DMS79 (cell line): Measurements from ENCODE around the gene SIMC1.
"Not testable (repeated sequence)": the region's sequence is repeated elsewhere in the genome, so short reads cannot be mapped to it uniquely, and the experiment has no call there.

Experiments
- DNase-seq: peaks from one replicate; lab custom pipeline; 2025; lab: John Stamatoyannopoulos, UW

Gene SIMC1

DNA sequence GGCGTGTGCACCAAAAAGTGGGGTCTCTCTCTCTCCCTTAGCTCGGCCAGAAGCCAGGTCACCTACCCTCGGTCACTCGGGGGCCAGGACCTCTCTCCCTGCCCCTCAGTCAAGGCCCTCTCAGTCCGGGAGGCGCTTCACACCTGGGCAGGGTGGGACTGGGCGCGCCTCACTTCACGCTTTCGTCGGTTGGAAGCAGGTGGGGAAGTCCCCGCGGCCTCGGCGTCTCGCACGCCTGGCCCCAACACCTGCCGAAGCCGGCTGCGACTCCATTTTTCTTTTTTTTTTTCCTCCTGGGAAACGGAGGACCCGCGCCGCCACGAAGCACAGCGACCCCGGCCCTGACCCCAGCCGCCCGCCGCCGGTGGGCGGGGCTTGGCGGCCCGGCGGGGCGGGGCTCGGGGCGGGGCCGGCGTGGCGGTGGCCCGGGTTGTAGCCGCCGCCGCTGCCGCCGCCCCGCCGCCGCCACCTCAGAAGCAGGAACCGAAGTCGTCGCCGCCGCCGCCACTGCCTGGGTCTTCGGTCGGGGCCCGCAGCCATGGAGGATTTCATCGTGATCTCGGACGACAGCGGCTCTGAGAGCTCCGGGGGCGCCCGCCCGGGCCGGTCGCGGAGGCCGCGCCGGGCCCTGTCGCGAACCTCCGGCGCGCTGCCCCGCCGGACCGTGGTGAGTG is at the start of gene SIMC1:
Gene SIMC1 (plus strand): TSS at position 454 of the 674 bp plus-strand sequence. CDS start 85 bp downstream, at position 539.
- DNase-seq = not testable (repeated sequence)

DNA sequence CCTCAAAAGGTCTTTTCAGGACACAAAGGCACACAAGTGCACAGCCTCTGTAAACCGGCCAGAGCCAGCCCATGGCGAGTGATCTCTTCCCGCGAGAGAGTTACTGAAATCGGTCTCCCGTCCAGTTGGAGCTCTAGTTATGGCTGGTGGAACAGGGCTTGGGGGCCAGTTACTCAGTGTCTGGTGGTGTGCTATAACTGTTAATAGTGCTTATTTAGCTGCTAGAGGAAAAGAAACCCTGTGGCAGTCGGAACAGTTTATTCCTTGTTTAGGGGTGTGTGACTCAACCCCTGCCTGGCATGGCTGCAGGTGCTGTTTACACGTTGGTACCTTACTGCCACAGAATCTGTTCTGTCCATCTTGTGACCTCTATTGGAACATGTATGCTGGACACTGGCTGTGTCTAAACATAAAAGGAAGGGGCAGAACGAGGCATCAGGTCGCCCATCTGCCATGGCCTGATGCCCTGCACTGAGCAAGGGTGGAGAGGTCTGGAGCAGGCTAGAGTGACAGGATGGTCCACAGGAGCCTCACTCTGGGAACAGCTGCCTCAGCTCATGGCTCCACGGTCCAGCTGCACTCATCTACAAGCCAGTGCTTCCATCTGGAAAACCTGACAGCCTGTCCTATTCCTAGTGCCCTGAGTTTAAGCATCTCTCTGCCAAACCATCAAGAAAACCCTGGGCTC is 49.6 kb upstream of the SIMC1 start:
- no peak for DNase-seq

DNA sequence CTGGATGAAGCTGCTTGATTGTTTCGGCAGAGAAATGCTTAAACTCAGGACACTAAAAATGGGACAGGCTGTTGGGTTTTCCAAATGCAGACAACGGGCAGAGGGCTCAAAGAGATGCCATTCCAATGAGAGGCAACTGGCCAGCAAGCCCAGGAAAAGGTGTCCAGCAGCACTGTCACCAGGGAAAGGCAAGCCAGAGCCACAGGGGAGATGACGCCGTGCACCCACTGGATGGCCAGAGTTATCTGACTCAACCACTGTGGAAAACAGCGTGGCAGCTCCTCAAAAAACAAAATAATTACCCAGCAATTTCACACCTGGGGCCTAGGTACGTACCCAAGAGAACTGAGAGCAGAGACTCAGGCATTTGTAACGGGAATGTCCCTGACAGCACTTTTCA is 48.4 kb upstream of the SIMC1 start:
- no peak for DNase-seq

GRCh38 chr5:176190886-176191755 is 47.1 kb upstream of the SIMC1 start:
- DNase-seq = no peak

GRCh38 chr5:176192094-176192721 is 46.0 kb upstream of the SIMC1 start:
- no peak for DNase-seq

DNA sequence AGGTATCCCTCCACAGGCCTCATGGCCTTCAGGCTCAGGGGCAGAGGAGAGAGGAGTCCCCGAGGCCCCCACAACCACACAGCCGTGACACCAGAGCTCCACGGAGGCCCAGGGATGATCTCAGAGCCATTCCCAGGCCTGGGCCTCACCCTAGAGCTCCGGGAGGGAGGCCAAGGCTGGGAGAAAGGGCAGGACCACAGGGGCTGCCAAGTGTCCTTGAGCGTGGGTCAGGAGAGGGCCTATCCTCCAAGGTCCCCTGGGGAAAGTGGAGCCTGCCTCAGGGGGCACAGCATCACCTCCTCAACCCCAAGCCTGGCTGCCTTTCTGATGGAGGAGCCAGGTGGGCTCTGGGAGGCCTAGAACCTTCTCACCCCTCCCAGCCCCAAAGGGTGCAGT is 45.5 kb upstream of the SIMC1 start:
- not testable (repeated sequence) for DNase-seq

- not testable (repeated sequence) for DNase-seq
Observed at GRCh38 chr5:176193636-176194035, 44.6 kb upstream of the SIMC1 start.

DNA sequence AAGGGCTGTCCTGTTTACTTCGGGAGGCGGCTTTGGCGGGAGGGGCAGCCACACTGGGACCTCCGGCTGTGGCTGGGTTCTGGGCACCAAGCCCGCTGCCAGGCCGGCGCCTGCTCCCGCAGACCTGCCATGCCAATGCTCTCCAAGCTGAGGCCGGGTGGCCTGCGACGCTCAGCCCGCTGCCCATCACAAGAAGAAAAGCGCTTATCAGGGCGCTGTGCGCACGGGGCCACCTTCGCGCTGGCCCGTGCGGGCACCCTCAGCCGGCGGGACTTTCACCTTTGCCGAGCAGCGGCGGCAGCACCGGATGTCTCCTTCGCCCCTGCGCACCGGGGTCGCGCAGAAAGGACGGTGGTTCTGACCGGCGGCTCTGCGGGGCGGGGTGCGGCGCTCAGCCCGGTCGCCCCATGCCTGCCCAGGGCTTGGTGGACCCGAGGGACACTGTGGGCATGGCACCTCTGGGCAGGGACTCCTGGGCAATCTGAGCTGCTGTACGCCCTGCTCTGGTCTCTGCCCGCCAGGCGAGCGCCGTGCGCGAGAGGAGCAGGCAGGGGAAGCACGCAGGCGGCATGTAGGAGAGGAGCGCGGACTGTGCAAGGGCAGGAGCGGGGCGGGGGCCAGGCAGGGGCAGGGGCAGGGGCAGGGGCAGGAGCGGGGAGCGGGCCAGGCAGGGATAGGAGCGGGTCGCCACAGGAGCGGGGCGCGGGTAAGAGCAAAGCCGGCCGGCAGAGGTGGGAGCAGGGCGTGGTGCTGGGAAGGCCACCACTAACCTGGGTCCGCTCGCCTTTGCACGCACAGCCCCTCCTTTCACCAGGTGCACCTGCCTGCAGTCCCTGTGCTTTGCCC is 43.8 kb upstream of the SIMC1 start:
- DNase-seq = not testable (repeated sequence)

GRCh38 chr5:176195084-176195413 is 43.2 kb upstream of the SIMC1 start:
- DNase-seq = not testable (repeated sequence)

- DNase-seq = not testable (repeated sequence)
Observed at GRCh38 chr5:176195487-176196207, 42.6 kb upstream of the SIMC1 start.

GRCh38 chr5:176196781-176197180 is 41.4 kb upstream of the SIMC1 start:
- DNase-seq = not testable (repeated sequence)

- DNase-seq = not testable (repeated sequence)
Observed at GRCh38 chr5:176197234-176197858, 40.9 kb upstream of the SIMC1 start.

GRCh38 chr5:176198299-176198698 is 39.9 kb upstream of the SIMC1 start:
- DNase-seq = not testable (repeated sequence)

- DNase-seq = not testable (repeated sequence)
Observed at GRCh38 chr5:176198991-176199733, 39.1 kb upstream of the SIMC1 start.

DNA sequence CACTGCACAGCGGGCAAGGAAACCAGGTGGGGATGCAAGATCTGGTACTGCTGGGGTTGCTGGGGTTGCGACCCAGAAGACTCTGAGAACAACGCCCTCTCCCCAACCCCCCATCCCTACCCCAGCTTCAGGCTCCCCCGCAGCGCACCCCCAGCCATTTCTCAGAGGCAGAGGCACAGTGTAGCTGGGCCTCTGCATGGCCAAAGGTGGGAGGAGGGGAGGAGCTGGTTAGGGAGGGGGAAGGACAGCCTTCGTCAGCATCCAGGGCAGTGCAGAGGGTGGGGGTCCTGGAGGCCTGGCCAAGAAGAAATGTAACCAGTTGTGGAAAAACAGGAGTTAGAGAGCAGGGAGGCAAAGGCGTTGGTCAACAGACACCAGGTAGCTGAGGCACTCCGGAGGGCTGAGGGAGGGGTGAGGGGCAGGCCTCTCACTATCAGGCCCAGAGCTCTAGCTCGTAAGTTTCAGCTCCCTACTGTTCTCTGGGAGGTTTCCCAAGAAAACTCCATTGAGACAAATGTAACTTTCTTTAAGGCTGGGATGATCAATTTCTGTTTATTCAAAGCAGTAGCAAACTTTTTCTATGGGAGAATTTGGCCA is 38.3 kb upstream of the SIMC1 start:
- not testable (repeated sequence) for DNase-seq

GRCh38 chr5:176201811-176202210 is 36.4 kb upstream of the SIMC1 start:
- DNase-seq = no peak

DNA sequence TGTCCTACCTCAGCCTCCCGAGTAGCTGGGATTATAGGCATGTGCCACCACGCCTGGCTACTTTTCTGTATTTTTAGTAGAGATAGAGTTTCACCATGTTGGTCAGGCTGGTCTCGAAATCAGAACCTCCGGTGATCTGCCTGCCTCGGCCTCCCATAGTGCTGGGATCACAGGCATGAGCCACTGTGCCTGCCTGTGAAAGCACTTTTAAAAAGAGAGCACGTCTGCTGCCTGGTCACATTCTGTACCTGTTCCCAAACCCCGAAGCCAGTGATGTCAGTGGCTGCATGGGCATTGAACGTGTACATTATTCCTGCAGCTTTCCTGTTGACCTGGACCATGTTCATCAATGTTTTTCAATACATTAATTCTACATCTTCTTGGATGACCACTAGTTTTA is 35.1 kb upstream of the SIMC1 start:
- no peak for DNase-seq

GRCh38 chr5:176203535-176203934 is 34.7 kb upstream of the SIMC1 start:
- DNase-seq = not testable (repeated sequence)

GRCh38 chr5:176214466-176215021 is 23.7 kb upstream of the SIMC1 start:
- DNase-seq = not testable (repeated sequence)
